Chondrocyte (in vitro differentiated cells): ENCODE results near the gene ALG1. TPM values are rescaled to one million over a fixed set of nuclear protein-coding genes. Genes with fewer than 3 reads are reported as not detected.
"Not testable (repeated sequence)": the region's sequence is repeated elsewhere in the genome, so short reads cannot be mapped to it uniquely, and the experiment has no call there.

Experiments
- DNase-seq: peaks from one replicate; pipeline ENCODE4 v3.0.0; 2021; ENCODE audit warnings: mixed read lengths, low spot score
- H3K27ac Mint-ChIP-seq: one replicate; pipeline ENCODE4 v1.8.0; 2021; ENCODE audit warnings: mild to moderate bottlenecking, moderate library complexity, mixed read lengths; ENCODE audit not compliant: unreplicated experiment
- H3K27me3 Mint-ChIP-seq: 2 replicates; pipeline ENCODE4 v1.8.0; 2021; ENCODE audit warnings: low read depth, mixed read lengths
- H3K36me3 Mint-ChIP-seq: 2 replicates; pipeline ENCODE4 v1.8.0; 2021; ENCODE audit warnings: low read depth, mixed read lengths
- H3K4me1 Mint-ChIP-seq: 2 replicates; pipeline ENCODE4 v1.8.0; 2021; ENCODE audit warnings: low read depth, mild to moderate bottlenecking, mixed read lengths
- H3K4me3 Mint-ChIP-seq: one replicate; pipeline ENCODE4 v1.8.0; 2021; ENCODE audit warnings: mild to moderate bottlenecking, moderate library complexity, mixed read lengths; ENCODE audit not compliant: unreplicated experiment
- H3K9me3 Mint-ChIP-seq: 2 replicates; pipeline ENCODE4 v1.8.0; 2021; ENCODE audit warnings: low read depth, mixed read lengths
- total RNA-seq: library from RNA; stranded (reverse); gene quantifications from 3 replicates; pipeline ENCODE4 v1.2.1, GENCODE V29; 2021

The ALG1 gene
- total RNA-seq, 1 donor from 2014 or later: 32.2 TPM

DNA sequence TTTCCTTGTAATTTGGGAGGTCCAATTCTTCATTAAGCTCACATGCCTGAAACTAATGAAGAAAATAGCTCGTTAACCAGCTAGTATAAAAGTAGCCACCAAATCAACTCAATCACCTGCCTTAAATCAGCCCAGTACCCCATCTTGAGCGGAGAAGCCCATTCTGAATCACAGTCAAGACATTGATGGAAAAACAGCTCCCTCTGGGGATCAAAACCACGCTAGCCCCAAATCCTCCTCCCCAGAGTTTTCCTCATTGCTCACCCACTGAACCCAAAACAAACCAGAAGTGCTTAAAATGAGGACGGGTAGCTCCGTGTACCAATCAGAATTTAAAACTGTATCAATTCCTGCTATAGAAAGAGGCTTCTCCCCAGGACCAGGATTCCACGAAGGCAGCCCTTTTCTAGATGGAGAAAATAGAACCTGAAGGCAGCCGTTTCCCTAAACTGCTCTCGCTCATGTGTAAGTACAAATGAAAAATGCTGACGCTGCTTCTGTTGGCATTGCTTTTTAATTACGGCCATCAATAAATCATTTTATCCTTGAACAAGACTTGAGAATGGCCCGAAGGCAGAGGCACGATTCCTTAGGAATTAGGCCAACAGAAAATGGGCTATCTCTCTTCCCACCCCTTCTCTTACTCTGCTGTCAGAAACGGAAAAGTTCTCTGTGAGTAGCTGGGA lies 61.4 kb downstream of the ALG1 start:
- not testable (repeated sequence) for H3K4me3 Mint-ChIP-seq, H3K27me3 Mint-ChIP-seq, DNase-seq, H3K36me3 Mint-ChIP-seq, H3K27ac Mint-ChIP-seq, H3K9me3 Mint-ChIP-seq
- peaks cover 11% of the 10 kb centered on the region for H3K4me1 Mint-ChIP-seq

GRCh38 chr16:5134739-5135452 lies 63.3 kb downstream of the ALG1 start:
- not testable (repeated sequence) for DNase-seq, H3K36me3 Mint-ChIP-seq, H3K27me3 Mint-ChIP-seq, H3K9me3 Mint-ChIP-seq
- Mint-ChIP-seq H3K27ac (peak overlapping the region; percentile 69), H3K4me1 (peaks cover 11% of the 10 kb centered on the region), H3K4me3 (peak overlapping the region; percentile 31)

Other genes with a start within 250 kb of the ALG1 start
- 56.8 to 78.7 TPM (median 58.9 TPM) in 3 replicates for gene GLYR1, start 224.6 kb upstream of the ALG1 start, total RNA-seq
- gene UBN1, start 224.4 kb upstream of the ALG1 start, total RNA-seq: 38.3 to 43.3 TPM (median 40.1 TPM) in 3 replicates
- 0.22 to 1.2 TPM (median 0.97 TPM) in 3 replicates for gene PPL, start 134.7 kb upstream of the ALG1 start, total RNA-seq
- gene SEC14L5, start 113.5 kb upstream of the ALG1 start, total RNA-seq: not detected in 3 replicates
- 10.1 to 11.8 TPM (median 11.3 TPM) in 3 replicates for gene NAGPA, start 37.9 kb upstream of the ALG1 start, total RNA-seq
- gene C16orf89, start 5.9 kb upstream of the ALG1 start, total RNA-seq: not detected in 3 replicates
- gene EEF2KMT, start 26.0 kb downstream of the ALG1 start, total RNA-seq: 8.7 to 11.9 TPM (median 10.7 TPM) in 3 replicates